ENCODE results near the gene ST3GAL2.
"Not testable (repeated sequence)": the region's sequence is repeated elsewhere in the genome, so short reads cannot be mapped to it uniquely, and the experiment has no call there.

- TF ChIP-seq CTCF, POLR2A (IDR thresholded peaks at IDR 0.05): not testable (repeated sequence)
These were observed 12.1 kb upstream of the ST3GAL2 start for GRCh38 chr16:70451004-70451340.
